ENCODE measurements around the gene ELAC1.

DNA sequence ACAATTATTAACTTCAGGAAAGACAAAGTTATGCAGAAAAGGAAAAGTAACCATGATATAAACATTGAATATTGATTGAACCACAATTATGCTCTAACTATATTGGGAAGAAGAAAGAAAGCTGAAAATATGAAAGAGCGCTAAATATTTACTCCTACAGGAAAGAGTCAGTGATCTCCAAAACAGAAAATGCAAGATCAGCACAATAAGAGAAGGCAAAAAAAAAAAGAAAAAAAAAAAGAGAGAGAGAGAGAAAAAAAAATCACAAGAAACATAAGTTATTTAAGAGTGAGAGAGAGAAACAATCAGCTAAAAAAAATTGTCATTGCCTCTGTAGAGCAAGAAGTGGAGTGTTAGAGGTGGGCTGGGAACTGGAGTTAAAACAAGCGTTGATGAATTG is 28.9 kb upstream of the ELAC1 start:
- TF ChIP-seq, protein P1, sequence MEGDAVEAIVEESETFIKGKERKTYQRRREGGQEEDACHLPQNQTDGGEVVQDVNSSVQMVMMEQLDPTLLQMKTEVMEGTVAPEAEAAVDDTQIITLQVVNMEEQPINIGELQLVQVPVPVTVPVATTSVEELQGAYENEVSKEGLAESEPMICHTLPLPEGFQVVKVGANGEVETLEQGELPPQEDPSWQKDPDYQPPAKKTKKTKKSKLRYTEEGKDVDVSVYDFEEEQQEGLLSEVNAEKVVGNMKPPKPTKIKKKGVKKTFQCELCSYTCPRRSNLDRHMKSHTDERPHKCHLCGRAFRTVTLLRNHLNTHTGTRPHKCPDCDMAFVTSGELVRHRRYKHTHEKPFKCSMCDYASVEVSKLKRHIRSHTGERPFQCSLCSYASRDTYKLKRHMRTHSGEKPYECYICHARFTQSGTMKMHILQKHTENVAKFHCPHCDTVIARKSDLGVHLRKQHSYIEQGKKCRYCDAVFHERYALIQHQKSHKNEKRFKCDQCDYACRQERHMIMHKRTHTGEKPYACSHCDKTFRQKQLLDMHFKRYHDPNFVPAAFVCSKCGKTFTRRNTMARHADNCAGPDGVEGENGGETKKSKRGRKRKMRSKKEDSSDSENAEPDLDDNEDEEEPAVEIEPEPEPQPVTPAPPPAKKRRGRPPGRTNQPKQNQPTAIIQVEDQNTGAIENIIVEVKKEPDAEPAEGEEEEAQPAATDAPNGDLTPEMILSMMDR (IDR thresholded peaks at IDR 0.05): no peak
- no peak for TF ChIP-seq EZH2 (IDR thresholded peaks at IDR 0.05)
